OCI-LY7 (cell line): Measurements from ENCODE around the gene AUTS2.

Experiments
- CTCF ChIP-seq: fragments of 200-600 bp; sonication (generic); conservative IDR thresholded peaks from 2 replicates; pipeline ENCODE4 v1.5.1; 2014; ENCODE audit warnings: mild to moderate bottlenecking, antibody characterized with exemption, low read length, moderate library complexity, mixed read lengths
- EZH2phosphoT487 ChIP-seq: fragments of 200-600 bp; sonication (generic); IDR thresholded peaks from 2 replicates; pipeline ENCODE4 v1.6.1; 2018; ENCODE audit warnings: low read depth, borderline replicate concordance, mild to moderate bottlenecking, mixed run types, antibody characterized with exemption, low read length, moderate library complexity, mixed read lengths

- TF ChIP-seq CTCF (no peak), EZH2phosphoT487 (no peak)
Measured at GRCh38 chr7:69951458-69951857, 353.2 kb downstream of the AUTS2 start.
